HCT116 (cell line): ENCODE results near the gene AGK.
"Not testable (repeated sequence)": the region's sequence is repeated elsewhere in the genome, so short reads cannot be mapped to it uniquely, and the experiment has no call there.

Experiments used
- EGR1 ChIP-seq: IDR thresholded peaks from 2 replicates; pipeline ENCODE4 v1.6.1; 2012; ENCODE audit warnings: low read depth
- ELF1 ChIP-seq: IDR thresholded peaks from 2 replicates; pipeline ENCODE4 v1.6.1; 2012; ENCODE audit warnings: low read depth, borderline replicate concordance
- EZH2phosphoT487 ChIP-seq: fragments of 200-600 bp; IDR thresholded peaks from 2 replicates; pipeline ENCODE4 v1.6.1; 2018; ENCODE audit warnings: antibody characterized with exemption, borderline replicate concordance
- POLR2A ChIP-seq: IDR thresholded peaks from 2 replicates; pipeline ENCODE4 v1.7.0; 2011; ENCODE audit warnings: borderline replicate concordance; ENCODE audit not compliant: insufficient read depth, insufficient read length; ENCODE audit errors: extremely low read depth
- POLR2AphosphoS5 ChIP-seq: IDR thresholded peaks from 2 replicates; pipeline ENCODE4 v1.6.1; 2011; ENCODE audit warnings: mild to moderate bottlenecking, low read depth, low read length, moderate library complexity
- SIN3A ChIP-seq: IDR thresholded peaks from 2 replicates; pipeline ENCODE4 v1.6.1; 2012; ENCODE audit warnings: low read depth
- SRF ChIP-seq: IDR thresholded peaks from 2 replicates; pipeline ENCODE4 v1.6.1; 2012; ENCODE audit warnings: low read depth
- YY1 ChIP-seq: IDR thresholded peaks from 2 replicates; pipeline ENCODE4 v1.6.1; 2011; ENCODE audit warnings: low read length, low read depth, moderate library complexity, mild to moderate bottlenecking; ENCODE audit not compliant: insufficient replicate concordance; ENCODE audit errors: extremely low read depth
- TF ChIP-seq, protein P1 (sequence below), 3 experiments: fragments of 200-600 bp in 1 of 3; sonication (generic) in 1 of 3; IDR thresholded peaks in 2 of 3; conservative IDR thresholded peaks in 1 of 3; 2 replicates each; pipeline ENCODE4 v1.5.1; 2012 to 2017; ENCODE audit warnings: low read depth in 2 of 3, low read length in 2 of 3, antibody characterized with exemption in 1 of 3, borderline replicate concordance in 1 of 3, control low read depth in 1 of 3, mild to moderate bottlenecking in 1 of 3, mixed read lengths in 1 of 3, mixed run types in 1 of 3, moderate library complexity in 1 of 3; ENCODE audit not compliant: insufficient read depth in 1 of 3
- TF ChIP-seq, protein P2 (sequence below): IDR thresholded peaks from 2 replicates; pipeline ENCODE4 v1.6.1; 2012

DNA sequence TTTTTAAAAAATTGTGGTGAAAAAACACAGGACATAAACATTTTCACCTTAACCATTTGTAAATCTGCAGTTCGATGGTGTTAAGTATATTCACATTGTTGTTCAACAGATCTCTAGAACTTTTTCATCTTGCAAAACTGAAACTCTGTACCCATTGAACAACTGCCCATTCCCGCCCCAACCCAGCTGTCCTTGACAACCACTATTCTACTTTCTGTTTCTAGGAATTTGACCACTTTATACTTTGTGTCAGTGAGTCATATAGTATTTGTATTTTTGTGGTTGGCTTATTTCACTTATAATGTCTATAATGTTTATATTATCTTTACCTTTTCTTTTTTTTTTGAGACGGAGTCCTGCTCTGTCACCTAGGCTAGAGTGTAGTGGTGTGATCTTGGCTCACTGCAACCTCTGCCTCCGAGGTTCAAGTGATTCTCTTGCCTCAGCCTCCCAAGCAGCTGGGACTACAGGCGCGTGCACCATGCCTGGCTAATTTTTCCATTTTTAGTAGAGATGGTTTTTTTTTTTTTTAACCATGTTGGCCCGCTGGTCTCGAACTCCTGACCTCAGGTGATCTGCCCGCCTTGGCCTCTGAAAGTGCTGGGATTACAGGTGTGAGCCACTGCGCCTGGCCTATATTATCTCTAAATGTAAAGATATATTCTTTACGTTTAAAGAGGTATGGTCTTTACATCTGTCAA lies 6.8 kb downstream of the AGK start:
- TF ChIP-seq ELF1, SIN3A, POLR2AphosphoS5, EGR1, POLR2A, YY1, EZH2phosphoT487, SRF: not testable (repeated sequence)
- TF ChIP-seq, protein P1, sequence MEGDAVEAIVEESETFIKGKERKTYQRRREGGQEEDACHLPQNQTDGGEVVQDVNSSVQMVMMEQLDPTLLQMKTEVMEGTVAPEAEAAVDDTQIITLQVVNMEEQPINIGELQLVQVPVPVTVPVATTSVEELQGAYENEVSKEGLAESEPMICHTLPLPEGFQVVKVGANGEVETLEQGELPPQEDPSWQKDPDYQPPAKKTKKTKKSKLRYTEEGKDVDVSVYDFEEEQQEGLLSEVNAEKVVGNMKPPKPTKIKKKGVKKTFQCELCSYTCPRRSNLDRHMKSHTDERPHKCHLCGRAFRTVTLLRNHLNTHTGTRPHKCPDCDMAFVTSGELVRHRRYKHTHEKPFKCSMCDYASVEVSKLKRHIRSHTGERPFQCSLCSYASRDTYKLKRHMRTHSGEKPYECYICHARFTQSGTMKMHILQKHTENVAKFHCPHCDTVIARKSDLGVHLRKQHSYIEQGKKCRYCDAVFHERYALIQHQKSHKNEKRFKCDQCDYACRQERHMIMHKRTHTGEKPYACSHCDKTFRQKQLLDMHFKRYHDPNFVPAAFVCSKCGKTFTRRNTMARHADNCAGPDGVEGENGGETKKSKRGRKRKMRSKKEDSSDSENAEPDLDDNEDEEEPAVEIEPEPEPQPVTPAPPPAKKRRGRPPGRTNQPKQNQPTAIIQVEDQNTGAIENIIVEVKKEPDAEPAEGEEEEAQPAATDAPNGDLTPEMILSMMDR (IDR thresholded peaks at IDR 0.05 in 2 of 3, conservative IDR thresholded peaks at IDR 0.05 in 1 of 3; ENCODE audit: borderline replicate concordance in 1 of 3, insufficient read depth in 1 of 3, low read depth in 2 of 3, low read length in 2 of 3): not testable (repeated sequence)
- TF ChIP-seq, protein P2, sequence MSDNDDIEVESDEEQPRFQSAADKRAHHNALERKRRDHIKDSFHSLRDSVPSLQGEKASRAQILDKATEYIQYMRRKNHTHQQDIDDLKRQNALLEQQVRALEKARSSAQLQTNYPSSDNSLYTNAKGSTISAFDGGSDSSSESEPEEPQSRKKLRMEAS: not testable (repeated sequence)
